ENCODE data around the gene LEFTY1. TPM values are rescaled to one million over a fixed set of nuclear protein-coding genes. Genes with fewer than 3 reads are reported as not detected.

The LEFTY1 gene
- total RNA-seq, 5 donors from 2014 or later (not counting 1 experiment from before 2014, with no cell fraction given), result 0.23 to 0.63 (median 0.35) TPM

- Histone ChIP-seq H3K4me1 (ENCODE audit: control insufficient read depth in 1 of 2, extremely low read depth in 1 of 2, insufficient read depth in 2 of 2, low read length in 2 of 2) (peaks cover 20 to 39% of the 10 kb centered on the region in 2 experiments), H3K9me3 (no peaks in the 10 kb centered on the region), H3K36me3 (ENCODE audit: control insufficient read depth in 2 of 2, extremely low read depth in 1 of 2, insufficient read depth in 1 of 2, low read length in 1 of 2) (peaks cover 0 to 7% of the 10 kb centered on the region in 2 donors), H3K4me3 (ENCODE audit: control insufficient read depth in 1 of 2, extremely low read depth in 1 of 2, low read length in 1 of 2) (peak overlapping the region in 1 of 2 donors; percentile 86), H3K27me3 (replicated peaks in 1 of 2; ENCODE audit: control insufficient read depth in 2 of 2, extremely low read depth in 1 of 2, insufficient read depth in 2 of 2, low read length in 1 of 2) (no peaks in the 10 kb centered on the region), H3K27ac (ENCODE audit: low read length) (no peak overlapping the region)
- peaks cover 34 to 39% (median 39%) of the 10 kb centered on the region in 3 donors for H3K4me1 Mint-ChIP-seq
- ATAC-seq (replicated peaks in 1 of 4) (no peak), DNase-seq (no peak)
- H3K27me3 Mint-ChIP-seq, result no peaks in the 10 kb centered on the region
- peak overlapping the region; percentile 87 to 95 (median 91) for H3K4me3 Mint-ChIP-seq
- H3K9me3 Mint-ChIP-seq, result no peaks in the 10 kb centered on the region
- 88% methylated on average over 4 of the region's 11 CpGs for WGBS (ENCODE audit: insufficient coverage)
- CTCF ChIA-PET, result interaction anchor here (0.6 to 4.6 kb wide), 11 partner anchors 8 to 784 kb away, joined by 3 to 18 read pairs (median 4); partner anchors contain the start of gene SRP9 (in 1 of the 2)
- peaks cover 2% of the 10 kb centered on the region for H3K36me3 Mint-ChIP-seq
- H3K27ac Mint-ChIP-seq, result peak overlapping the region; percentile 86 to 94
- POLR2A ChIA-PET, result interaction anchor here in 1 of 2 donors (1.5 kb wide), 2 partner anchors 14 to 116 kb away, joined by 3 to 12 read pairs; partner anchors contain the start of gene SDE2
Observed at GRCh38 chr1:225883616-225884265, 5.2 kb downstream of the LEFTY1 start.

- Histone ChIP-seq H3K9me3 (no peaks in the 10 kb centered on the region), H3K4me1 (ENCODE audit: control insufficient read depth in 1 of 2, extremely low read depth in 1 of 2, insufficient read depth in 2 of 2, low read length in 2 of 2) (peaks cover 27 to 47% of the 10 kb centered on the region in 2 experiments), H3K4me3 (ENCODE audit: control insufficient read depth in 1 of 2, extremely low read depth in 1 of 2, low read length in 1 of 2) (peak overlapping the region; percentile 86 to 100), H3K27ac (ENCODE audit: low read length) (peak overlapping the region; percentile 73), H3K27me3 (replicated peaks in 1 of 2; ENCODE audit: control insufficient read depth in 2 of 2, extremely low read depth in 1 of 2, insufficient read depth in 2 of 2, low read length in 1 of 2) (no peaks in the 10 kb centered on the region), H3K36me3 (ENCODE audit: control insufficient read depth in 2 of 2, extremely low read depth in 1 of 2, insufficient read depth in 1 of 2, low read length in 1 of 2) (peaks cover 0 to 14% of the 10 kb centered on the region in 2 donors)
- under 1% methylated on average over 55 of the region's 63 CpGs for WGBS (ENCODE audit: insufficient coverage)
- H3K9me3 Mint-ChIP-seq, result no peaks in the 10 kb centered on the region
- POLR2A ChIA-PET, result interaction anchor here (0.6 to 1.5 kb wide), 4 partner anchors 14 to 116 kb away, joined by 3 to 12 read pairs (median 4); partner anchors contain the start of gene SDE2 (in 1 of the 2)
- ATAC-seq (replicated peaks in 1 of 4) (peak; percentile 31 to 45 (median 41)), DNase-seq (peak in 11 of 35 experiments; percentile 16 to 45 (median 26))
- H3K27me3 Mint-ChIP-seq, result no peaks in the 10 kb centered on the region
- H3K36me3 Mint-ChIP-seq, result peaks cover 5% of the 10 kb centered on the region
- peak overlapping the region; percentile 94 to 97 for H3K27ac Mint-ChIP-seq
- H3K4me1 Mint-ChIP-seq, result peaks cover 42% of the 10 kb centered on the region in 3 donors
- H3K4me3 Mint-ChIP-seq, result peak overlapping the region; percentile 87 to 95 (median 91)
- CTCF ChIA-PET, result interaction anchor here (0.6 to 4.6 kb wide), 13 partner anchors 9 to 785 kb away, joined by 3 to 18 read pairs (median 4); partner anchors contain the start of gene SRP9 (in 1 of the 2)
Observed at GRCh38 chr1:225882694-225883615, 6.0 kb downstream of the LEFTY1 start.

GRCh38 chr1:225881959-225882693 is 6.8 kb downstream of the LEFTY1 start, which contains the start of gene TMEM63A:
Gene TMEM63A, minus strand, starts transcription at chr1:225882380. Its CDS starts 4,800 bp downstream, at chr1:225877580.
- H3K27ac ChIP-seq (ENCODE audit: low read length), result peak within 1 kb of the TSS; percentile 80
- peaks cover 13% of the 10 kb centered on the region for H3K36me3 Mint-ChIP-seq
- peak; percentile 71 to 77 (median 74) for ATAC-seq (replicated peaks in 1 of 4)
- H3K27ac Mint-ChIP-seq, result peak within 1 kb of the TSS; percentile 94 to 97
- peaks cover 0 to 22% of the 10 kb centered on the region in 2 donors for H3K36me3 ChIP-seq (ENCODE audit: control insufficient read depth in 2 of 2, extremely low read depth in 1 of 2, insufficient read depth in 1 of 2, low read length in 1 of 2)
- ChIA-PET CTCF (interaction anchor here (0.7 to 4.6 kb wide), 13 partner anchors 15 to 183 kb away, joined by 3 to 18 read pairs (median 4); partner anchors contain the start of gene SRP9 (in 1 of the 2)), POLR2A (interaction anchor here (0.9 to 1.5 kb wide), 6 partner anchors 8 to 117 kb away, joined by 3 to 12 read pairs (median 4); partner anchors contain the start of gene SDE2 (in 1 of the 2))
- under 1% methylated on average over 60 of the region's 64 CpGs for WGBS (ENCODE audit: insufficient coverage)
- H3K4me3 Mint-ChIP-seq, result peak within 1 kb of the TSS; percentile 87 to 95 (median 91)
- peak within 1 kb of the TSS; percentile 86 to 100 for H3K4me3 ChIP-seq (ENCODE audit: control insufficient read depth in 1 of 2, extremely low read depth in 1 of 2, low read length in 1 of 2)
- H3K27me3 ChIP-seq (replicated peaks in 1 of 2; ENCODE audit: control insufficient read depth in 2 of 2, extremely low read depth in 1 of 2, insufficient read depth in 2 of 2, low read length in 1 of 2), result no peaks in the 10 kb centered on the region
- H3K9me3 ChIP-seq, result no peaks in the 10 kb centered on the region
- no peaks in the 10 kb centered on the region for H3K9me3 Mint-ChIP-seq
- H3K4me1 ChIP-seq (ENCODE audit: control insufficient read depth in 1 of 2, extremely low read depth in 1 of 2, insufficient read depth in 2 of 2, low read length in 2 of 2), result peaks cover 35 to 55% of the 10 kb centered on the region in 2 experiments
- peak; percentile 69 to 94 (median 86) for DNase-seq
- H3K4me1 Mint-ChIP-seq, result peaks cover 50% of the 10 kb centered on the region in 3 donors
- H3K27me3 Mint-ChIP-seq, result no peaks in the 10 kb centered on the region

- peaks cover 40 to 63% of the 10 kb centered on the region in 2 experiments for H3K4me1 ChIP-seq (ENCODE audit: control insufficient read depth in 1 of 2, extremely low read depth in 1 of 2, insufficient read depth in 2 of 2, low read length in 2 of 2)
- H3K4me3 ChIP-seq (ENCODE audit: control insufficient read depth in 1 of 2, extremely low read depth in 1 of 2, low read length in 1 of 2), result peak overlapping the region; percentile 86 to 100
- peaks cover 18% of the 10 kb centered on the region for H3K36me3 Mint-ChIP-seq
Observed at GRCh38 chr1:225881081-225881958, 7.6 kb downstream of the LEFTY1 start.

More at GRCh38 chr1:225881081-225881958, 7.6 kb downstream of the LEFTY1 start:
- peak overlapping the region; percentile 87 to 95 (median 91) for H3K4me3 Mint-ChIP-seq
- H3K27ac Mint-ChIP-seq, result peak overlapping the region; percentile 93
- peak; percentile 31 to 62 (median 52) for ATAC-seq (replicated peaks in 1 of 4)
- POLR2A ChIA-PET, result interaction anchor here (0.9 to 1.5 kb wide), 4 partner anchors 9 to 103 kb away, joined by 3 to 7 read pairs (median 4); partner anchors contain the start of gene PYCR2 (in 1 of the 2)
- no peaks in the 10 kb centered on the region for H3K27me3 Mint-ChIP-seq
- H3K9me3 ChIP-seq, result no peaks in the 10 kb centered on the region
- peak in 27 of 35 experiments; percentile 25 to 64 (median 40) for DNase-seq
- H3K27me3 ChIP-seq (replicated peaks in 1 of 2; ENCODE audit: control insufficient read depth in 2 of 2, extremely low read depth in 1 of 2, insufficient read depth in 2 of 2, low read length in 1 of 2), result no peaks in the 10 kb centered on the region
- 18% methylated on average over 7 of the region's 25 CpGs for WGBS (ENCODE audit: insufficient coverage)
- CTCF ChIA-PET, result interaction anchor here (0.9 to 4.6 kb wide), 13 partner anchors 15 to 106 kb away, joined by 3 to 18 read pairs (median 4); partner anchors contain the start of genes PYCR2 (in 1 of the 2) and SRP9 (in 1 of the 2)
- peaks cover under 1 to 28% of the 10 kb centered on the region in 2 donors for H3K36me3 ChIP-seq (ENCODE audit: control insufficient read depth in 2 of 2, extremely low read depth in 1 of 2, insufficient read depth in 1 of 2, low read length in 1 of 2)
- peaks cover 55 to 59% (median 58%) of the 10 kb centered on the region in 3 donors for H3K4me1 Mint-ChIP-seq
- H3K27ac ChIP-seq (ENCODE audit: low read length), result peak overlapping the region; percentile 80
- H3K9me3 Mint-ChIP-seq, result no peaks in the 10 kb centered on the region
